Ishikawa (cell line): ENCODE data around the gene SMIM35.

Source experiments
- CEBPB ChIP-seq: IDR thresholded peaks from 2 replicates; pipeline ENCODE4 v1.6.1; 2012
- CREB1 ChIP-seq: IDR thresholded peaks from 2 replicates; pipeline ENCODE4 v1.6.1; 2012; ENCODE audit warnings: low read depth
- EGR1 ChIP-seq: IDR thresholded peaks from 2 replicates; pipeline ENCODE4 v1.6.1; 2012
- EP300 ChIP-seq: IDR thresholded peaks from 2 replicates; pipeline ENCODE4 v1.6.1; 2012; ENCODE audit warnings: borderline replicate concordance
- FOXM1 ChIP-seq: IDR thresholded peaks from 2 replicates; pipeline ENCODE4 v1.6.1; 2012; ENCODE audit warnings: low read depth, borderline replicate concordance
- NFIC ChIP-seq: IDR thresholded peaks from 2 replicates; pipeline ENCODE4 v1.6.1; 2012
- RAD21 ChIP-seq: IDR thresholded peaks from 2 replicates; pipeline ENCODE4 v1.6.1; 2012; ENCODE audit warnings: low read depth
- TAF1 ChIP-seq: IDR thresholded peaks from 2 replicates; pipeline ENCODE4 v1.6.1; 2012; ENCODE audit warnings: low read depth, mild to moderate bottlenecking
- TCF12 ChIP-seq: IDR thresholded peaks from 2 replicates; pipeline ENCODE4 v1.6.1; 2012; ENCODE audit warnings: low read depth
- TEAD4 ChIP-seq: IDR thresholded peaks from 2 replicates; pipeline ENCODE4 v1.6.1; 2012
- YY1 ChIP-seq: IDR thresholded peaks from 2 replicates; pipeline ENCODE4 v1.6.1; 2012; ENCODE audit warnings: low read depth
- ZBTB7A ChIP-seq: IDR thresholded peaks from 2 replicates; pipeline ENCODE4 v1.6.1; 2012; ENCODE audit warnings: low read depth
- TF ChIP-seq, protein P1 (sequence below): IDR thresholded peaks from 2 replicates; pipeline ENCODE4 v1.6.1; 2012
- TF ChIP-seq, protein P2 (sequence below): IDR thresholded peaks from 2 replicates; pipeline ENCODE4 v1.6.1; 2012
- TF ChIP-seq, protein P3 (sequence below): IDR thresholded peaks from 2 replicates; pipeline ENCODE4 v1.6.1; 2012; ENCODE audit warnings: low read depth, mild to moderate bottlenecking

Gene SMIM35

DNA sequence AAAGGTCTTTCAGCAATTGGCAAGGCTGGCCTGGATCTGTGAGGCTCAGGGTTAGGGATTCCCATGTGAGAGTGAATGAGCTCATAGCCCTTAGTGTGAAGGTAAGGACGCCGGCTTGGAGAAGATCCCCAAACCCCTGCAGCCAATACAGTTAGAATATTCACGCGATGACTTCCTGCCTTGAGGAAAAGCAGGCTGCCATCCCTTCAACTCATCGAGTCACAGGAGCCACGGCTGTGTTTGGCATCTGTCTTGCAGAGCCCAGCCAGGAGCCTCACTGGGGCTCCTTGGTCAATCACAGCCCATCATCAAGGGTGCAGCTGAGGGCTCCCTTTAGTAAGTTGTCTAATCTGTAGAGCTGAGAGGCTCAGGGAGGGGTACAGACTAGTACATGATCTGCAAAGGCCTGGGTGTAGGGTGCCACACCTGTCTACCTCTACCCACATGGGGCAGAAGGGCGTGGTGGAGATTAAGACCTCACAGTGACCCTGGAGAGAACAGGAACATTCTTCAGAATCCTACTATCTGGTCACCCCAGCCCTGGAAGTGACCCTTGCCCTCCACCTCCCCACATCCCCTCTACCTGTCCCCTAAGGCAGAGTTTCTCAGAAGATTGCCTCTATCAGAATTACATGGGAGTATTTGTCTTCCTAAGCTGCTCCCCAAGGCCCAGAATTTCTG lies 82.1 kb downstream of the SMIM35 start:
- no peak for TF ChIP-seq TAF1
- TF ChIP-seq, protein P1, sequence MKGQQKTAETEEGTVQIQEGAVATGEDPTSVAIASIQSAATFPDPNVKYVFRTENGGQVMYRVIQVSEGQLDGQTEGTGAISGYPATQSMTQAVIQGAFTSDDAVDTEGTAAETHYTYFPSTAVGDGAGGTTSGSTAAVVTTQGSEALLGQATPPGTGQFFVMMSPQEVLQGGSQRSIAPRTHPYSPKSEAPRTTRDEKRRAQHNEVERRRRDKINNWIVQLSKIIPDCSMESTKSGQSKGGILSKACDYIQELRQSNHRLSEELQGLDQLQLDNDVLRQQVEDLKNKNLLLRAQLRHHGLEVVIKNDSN, result no peak
- no peak for TF ChIP-seq NFIC
- TF ChIP-seq, protein P2, sequence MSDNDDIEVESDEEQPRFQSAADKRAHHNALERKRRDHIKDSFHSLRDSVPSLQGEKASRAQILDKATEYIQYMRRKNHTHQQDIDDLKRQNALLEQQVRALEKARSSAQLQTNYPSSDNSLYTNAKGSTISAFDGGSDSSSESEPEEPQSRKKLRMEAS, result no peak
- TF ChIP-seq CREB1, result no peak
- no peak for TF ChIP-seq RAD21
- no peak for TF ChIP-seq TCF12
- TF ChIP-seq, protein P3, sequence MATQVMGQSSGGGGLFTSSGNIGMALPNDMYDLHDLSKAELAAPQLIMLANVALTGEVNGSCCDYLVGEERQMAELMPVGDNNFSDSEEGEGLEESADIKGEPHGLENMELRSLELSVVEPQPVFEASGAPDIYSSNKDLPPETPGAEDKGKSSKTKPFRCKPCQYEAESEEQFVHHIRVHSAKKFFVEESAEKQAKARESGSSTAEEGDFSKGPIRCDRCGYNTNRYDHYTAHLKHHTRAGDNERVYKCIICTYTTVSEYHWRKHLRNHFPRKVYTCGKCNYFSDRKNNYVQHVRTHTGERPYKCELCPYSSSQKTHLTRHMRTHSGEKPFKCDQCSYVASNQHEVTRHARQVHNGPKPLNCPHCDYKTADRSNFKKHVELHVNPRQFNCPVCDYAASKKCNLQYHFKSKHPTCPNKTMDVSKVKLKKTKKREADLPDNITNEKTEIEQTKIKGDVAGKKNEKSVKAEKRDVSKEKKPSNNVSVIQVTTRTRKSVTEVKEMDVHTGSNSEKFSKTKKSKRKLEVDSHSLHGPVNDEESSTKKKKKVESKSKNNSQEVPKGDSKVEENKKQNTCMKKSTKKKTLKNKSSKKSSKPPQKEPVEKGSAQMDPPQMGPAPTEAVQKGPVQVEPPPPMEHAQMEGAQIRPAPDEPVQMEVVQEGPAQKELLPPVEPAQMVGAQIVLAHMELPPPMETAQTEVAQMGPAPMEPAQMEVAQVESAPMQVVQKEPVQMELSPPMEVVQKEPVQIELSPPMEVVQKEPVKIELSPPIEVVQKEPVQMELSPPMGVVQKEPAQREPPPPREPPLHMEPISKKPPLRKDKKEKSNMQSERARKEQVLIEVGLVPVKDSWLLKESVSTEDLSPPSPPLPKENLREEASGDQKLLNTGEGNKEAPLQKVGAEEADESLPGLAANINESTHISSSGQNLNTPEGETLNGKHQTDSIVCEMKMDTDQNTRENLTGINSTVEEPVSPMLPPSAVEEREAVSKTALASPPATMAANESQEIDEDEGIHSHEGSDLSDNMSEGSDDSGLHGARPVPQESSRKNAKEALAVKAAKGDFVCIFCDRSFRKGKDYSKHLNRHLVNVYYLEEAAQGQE, result no peak
- TF ChIP-seq CEBPB, result no peak
- no peak for TF ChIP-seq EP300
- TF ChIP-seq TEAD4, result no peak
- TF ChIP-seq FOXM1, result no peak
- TF ChIP-seq YY1, result no peak
- no peak for TF ChIP-seq EGR1
- TF ChIP-seq ZBTB7A, result no peak

DNA sequence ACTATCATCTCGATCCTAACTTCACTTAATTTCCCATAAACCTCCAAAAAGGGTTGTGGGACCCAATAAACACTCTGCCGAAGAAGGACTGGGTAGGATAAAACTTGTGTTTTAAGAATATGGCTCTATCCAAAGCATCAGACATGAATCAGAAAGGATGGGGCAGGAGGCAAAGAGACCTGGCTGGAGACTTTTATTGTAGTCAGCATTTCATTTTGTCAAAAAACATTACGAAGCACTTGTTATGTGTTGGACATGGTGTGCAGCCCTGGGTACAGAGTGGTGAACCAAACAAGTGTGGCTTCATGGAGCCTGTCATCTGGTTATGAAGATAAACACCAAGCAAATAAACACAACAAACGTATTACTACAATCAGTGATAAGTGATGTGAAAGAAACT lies 83.3 kb downstream of the SMIM35 start:
- TF ChIP-seq TCF12, result no peak
- no peak for TF ChIP-seq EP300
- no peak for TF ChIP-seq TAF1
- TF ChIP-seq CEBPB, result no peak
- TF ChIP-seq CREB1, result no peak
- TF ChIP-seq EGR1, result no peak
- TF ChIP-seq RAD21, result no peak
- TF ChIP-seq ZBTB7A, result no peak
- TF ChIP-seq NFIC, result no peak
- no peak for TF ChIP-seq FOXM1
- no peak for TF ChIP-seq TEAD4
- no peak for TF ChIP-seq YY1
- TF ChIP-seq, protein P1, result no peak
- TF ChIP-seq, protein P3, result no peak
- TF ChIP-seq, protein P2, result no peak

DNA sequence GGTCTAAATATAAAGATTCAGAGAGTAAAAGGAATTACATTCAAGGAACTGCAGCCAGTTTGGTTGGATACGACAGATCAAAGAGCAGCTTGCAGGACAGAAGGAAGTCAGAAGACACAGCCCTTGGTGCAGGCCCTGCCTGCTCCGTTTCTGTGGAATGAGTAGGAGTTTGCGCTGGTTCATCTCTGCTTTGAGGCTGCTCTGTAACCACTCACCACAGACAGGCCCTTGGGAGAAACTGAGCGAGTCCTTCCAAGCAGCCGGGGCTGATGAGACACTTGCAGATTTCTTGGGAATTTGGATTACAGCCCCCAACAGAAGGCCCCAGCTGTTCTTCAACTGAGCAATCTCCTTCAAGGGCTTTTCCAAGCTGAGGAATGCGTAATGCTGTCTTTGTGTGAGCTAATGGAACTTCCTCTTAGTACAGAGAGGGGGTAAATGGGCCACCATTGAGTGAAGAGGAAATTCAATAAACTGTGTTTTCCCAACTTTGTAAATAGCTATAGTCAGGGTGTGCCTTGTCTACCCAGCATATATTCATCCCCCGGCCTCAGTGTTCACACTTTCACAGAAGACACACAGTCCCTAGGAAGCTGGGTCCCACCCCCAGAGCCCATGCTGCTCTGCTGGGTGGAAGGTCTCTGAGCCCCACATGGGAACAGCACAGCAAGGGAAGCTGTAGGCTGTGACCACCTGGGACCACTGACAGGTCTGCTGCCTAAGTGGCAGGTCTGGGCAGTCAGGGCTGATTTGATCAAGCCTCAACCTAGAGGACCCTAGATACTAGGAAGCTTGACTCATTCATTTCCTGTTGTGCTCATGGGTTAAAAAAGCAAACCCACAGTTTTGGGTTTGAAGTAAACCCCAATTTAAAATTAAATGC lies 84.0 kb downstream of the SMIM35 start:
- TF ChIP-seq NFIC (no peak), TAF1 (no peak), CREB1 (no peak), RAD21 (no peak), FOXM1 (no peak), EP300 (no peak), YY1 (no peak), TCF12 (no peak), ZBTB7A (no peak), CEBPB (no peak), TEAD4 (no peak)
- TF ChIP-seq, protein P1, result no peak
- TF ChIP-seq, protein P3, result no peak
- TF ChIP-seq, protein P2, result no peak
